Left ventricle myocardium superior (tissue), 1 donor: ENCODE measurements around the gene KCTD12. TPM values are rescaled to one million over a fixed set of nuclear protein-coding genes. Genes with fewer than 3 reads are reported as not detected.
A peak's percentile ranks its signal among the peaks of the same experiment; 100 is the strongest.

ENCODE experiments used
- ATAC-seq: fragments of 200-7000 bp; cut with Tn5 transposase; one replicate; pipeline ENCODE4 v1.9.1; 2020; ENCODE audit warnings: mild to moderate bottlenecking, moderate library complexity
- DNase-seq: peaks from one replicate; pipeline ENCODE4 v3.0.0-alpha.2; 2020
- intact Hi-C: fragments of 100-400 bp; cut with micrococcal nuclease; formaldehyde crosslinking; loops from one replicate; pipeline ENCODE4 v1.11.0; 2022
- total RNA-seq: library from RNA; stranded (reverse); fragmentation: NEBNext Ultra II Directional; extraction: Animal tissue kit (Norgen Biotek cat#: 25700); gene quantifications from one replicate; pipeline ENCODE4 v1.2.1, GENCODE V29; 2021
- donor health status: DM: no; HTN: yes; CAD: no; lungs with severe emphysema.

The KCTD12 gene
- total RNA-seq, 1 donor from 2014 or later, result 39.6 TPM

DNA sequence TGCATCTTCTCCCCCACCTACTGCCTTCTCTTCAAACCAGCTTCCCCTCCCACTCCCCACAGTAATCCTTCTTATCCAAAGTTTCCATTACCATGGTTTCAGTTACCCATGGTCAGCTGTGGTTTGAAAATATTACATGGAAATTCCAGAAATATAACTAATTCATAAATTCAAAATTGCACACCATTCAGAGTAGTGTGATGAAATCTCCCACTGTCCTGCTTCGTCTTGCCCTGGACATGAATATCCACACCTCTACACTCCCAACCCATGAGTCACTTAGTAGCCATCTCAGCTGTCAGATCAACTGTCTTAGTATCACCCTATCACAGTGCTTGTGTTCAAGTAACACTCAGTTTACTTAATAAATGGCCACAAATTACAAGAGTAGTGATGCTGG is 3.8 kb upstream of the KCTD12 start:
- intact Hi-C loops, result no loop called here
- ATAC-seq (no peak), DNase-seq (no peak)

DNA sequence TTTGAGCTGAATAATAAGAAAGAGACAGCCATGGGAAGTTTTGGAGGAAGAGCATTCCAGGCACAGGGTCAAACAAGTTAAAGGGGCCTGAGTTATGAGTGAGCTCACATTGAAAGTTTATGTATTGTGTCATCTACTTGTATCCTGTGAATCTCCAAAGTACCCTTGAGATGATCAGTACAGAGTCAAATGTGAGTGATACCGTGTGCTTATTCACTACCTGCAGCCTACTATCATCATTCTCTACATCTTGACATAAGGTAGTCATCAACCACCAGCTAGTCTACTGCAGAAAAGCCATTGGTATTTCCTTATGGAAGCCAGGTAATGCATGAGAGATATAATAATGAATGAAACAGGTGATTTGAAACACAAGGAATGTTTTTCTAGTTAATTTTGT is 3.0 kb upstream of the KCTD12 start:
- ATAC-seq, result no peak
- no peak for DNase-seq
- intact Hi-C loops, result no loop called here

DNA sequence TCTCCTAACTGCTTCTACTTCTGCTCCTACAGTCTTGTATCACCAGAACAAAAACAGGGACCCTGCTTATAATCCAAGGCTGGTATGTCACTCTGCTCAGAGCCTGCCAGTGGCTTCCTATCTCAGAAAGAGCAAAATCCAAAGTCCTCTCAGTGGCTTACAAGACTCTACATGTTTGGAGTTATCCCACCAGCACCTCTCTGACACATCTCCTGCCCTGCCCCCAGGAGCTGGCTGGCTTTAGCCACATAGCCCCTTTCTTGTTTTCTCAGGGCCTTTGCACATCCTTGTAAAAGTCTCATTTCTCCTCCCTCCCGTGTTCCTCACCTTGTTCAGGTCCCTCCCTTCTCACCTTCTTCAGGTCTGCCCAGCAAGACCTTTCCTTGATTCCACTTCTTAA is 2.2 kb upstream of the KCTD12 start:
- DNase-seq (no peak), ATAC-seq (no peak)
- intact Hi-C loops, result no loop called here

DNA sequence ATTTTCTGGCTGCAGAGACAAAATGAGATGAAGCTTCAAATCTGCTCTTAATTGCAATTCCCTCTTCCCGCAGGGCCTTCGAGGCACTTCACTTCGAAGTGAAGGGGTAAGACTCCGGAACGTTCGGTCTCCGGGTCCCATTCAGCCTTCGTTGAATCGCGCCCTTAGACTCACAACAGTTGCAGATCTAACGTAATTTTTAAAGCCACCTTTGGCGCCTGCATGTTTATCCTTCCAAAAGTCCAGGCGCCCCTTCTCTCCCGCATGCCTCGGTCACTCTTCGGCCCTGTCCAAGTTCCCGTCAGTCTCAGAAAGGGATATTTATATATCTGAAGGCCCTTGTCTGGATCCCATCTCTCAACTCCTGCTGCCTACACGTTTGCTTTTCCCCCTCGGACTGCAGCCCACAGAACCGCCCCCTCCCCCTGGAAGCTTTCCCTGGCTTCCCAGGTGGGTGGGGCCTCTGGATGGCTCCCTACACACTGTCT is 915 bp upstream of the KCTD12 start:
- ATAC-seq (no peak), DNase-seq (peak; percentile 35)
- intact Hi-C loops, result no loop called here

DNA sequence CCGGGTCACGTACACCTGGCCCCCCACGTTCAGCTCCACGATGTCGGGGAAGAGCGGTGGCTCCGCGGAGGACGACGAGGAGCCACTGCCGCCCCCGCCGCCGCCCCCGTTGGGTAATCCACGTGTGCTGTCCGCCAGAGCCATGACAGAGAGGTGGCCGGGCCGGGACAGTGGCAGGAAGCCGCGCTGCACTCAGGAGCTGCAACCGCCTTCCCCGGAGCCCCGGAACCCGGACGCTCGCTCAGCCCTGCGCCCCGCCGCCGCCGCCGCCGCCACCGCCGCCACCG is 257 bp downstream of the KCTD12 start:
- DNase-seq (no peak), ATAC-seq (no peak)
- intact Hi-C loops, result no loop called here

DNA sequence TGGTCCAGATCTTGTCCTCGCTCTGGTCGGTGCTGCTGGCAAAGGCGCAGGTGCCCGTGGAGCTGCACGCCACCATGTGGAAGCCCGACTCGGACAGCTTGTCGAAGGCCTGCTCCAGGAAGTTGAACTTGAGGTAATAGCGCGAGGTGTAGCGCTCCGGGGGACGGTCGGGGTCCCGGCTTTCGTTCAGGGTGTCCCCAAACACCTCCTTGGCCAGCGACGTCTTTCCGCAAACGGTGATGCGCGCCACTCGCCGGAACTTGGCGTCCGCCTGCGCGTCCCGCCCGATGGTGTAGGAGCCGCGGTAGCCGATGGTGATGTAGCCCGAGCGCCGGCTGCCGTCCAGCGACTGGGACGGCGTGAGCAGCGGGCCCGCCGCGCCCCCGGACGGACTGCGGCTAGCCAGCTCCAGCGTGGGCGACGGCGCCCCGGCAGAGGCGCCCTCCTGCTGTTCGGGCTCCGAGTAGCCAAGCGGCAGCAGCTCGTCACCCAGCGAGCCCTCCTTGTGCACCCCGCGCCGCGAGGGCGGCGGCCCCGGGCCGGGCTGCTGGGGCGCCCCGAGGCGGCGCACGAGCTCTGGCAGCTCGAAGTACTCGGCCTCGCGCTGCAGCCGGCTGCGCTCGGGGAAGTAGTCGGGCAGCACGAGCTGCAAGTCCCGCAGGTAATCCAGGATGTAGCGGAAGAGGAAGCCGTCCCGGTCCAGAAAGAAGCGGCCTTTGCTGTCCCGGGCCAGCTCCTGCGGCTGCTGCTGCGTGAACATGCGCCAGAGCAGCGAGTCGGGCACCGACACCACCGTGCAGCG is 801 bp downstream of the KCTD12 start:
- DNase-seq, result peak; percentile 83
- peak; percentile 46 for ATAC-seq
- intact Hi-C loops, result no loop called here

DNA sequence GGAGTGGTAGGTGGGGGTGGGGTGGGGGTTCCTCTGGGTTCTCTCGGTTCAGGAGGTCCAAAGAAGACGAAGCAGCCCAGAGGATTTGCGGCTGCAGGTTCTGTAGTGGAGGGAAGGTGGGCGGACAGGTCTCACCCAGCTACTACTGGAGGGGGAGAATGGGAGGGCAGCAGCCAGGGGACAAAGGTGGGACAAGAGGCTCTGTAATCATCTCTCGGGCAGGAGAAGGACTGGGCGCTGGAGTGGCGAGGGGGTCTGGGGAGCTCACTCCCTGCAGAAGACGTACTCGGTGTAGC is 1.4 kb downstream of the KCTD12 start:
- intact Hi-C loops, result no loop called here
- DNase-seq (no peak), ATAC-seq (no peak)

DNA sequence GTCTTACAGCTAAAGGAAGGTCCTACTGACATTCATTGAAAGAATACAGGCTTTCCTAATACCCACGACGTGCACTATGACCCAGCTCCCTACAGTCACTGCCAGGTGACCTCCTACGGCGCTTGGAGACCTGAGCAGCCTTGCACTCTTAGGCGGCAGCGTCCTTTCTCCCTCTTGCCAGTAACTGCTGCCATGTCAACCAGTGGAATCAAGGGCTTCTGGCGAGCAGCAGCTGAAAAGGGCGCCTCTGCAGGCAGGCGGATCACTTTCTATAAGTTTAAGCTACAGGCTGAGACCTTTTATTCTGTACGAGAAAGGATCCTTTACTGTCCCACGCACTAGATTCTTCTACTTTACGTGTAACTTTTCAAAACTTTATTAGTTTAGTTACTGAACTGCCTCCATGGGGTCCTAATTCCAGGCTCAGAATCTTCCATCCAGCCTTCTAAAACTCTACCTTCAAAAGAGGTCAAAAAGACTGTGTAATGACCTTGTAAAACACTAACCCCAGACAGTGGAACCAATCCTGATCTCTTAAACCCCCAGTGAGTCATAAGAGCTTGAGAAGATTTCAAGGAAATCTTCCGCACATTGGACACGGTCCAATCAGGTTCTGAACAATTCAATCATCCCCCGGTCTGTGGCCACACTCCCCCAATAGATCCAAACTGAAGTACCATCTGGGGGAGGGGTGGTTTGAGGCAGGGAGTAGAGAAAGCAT is 1.9 kb downstream of the KCTD12 start:
- no peak for ATAC-seq
- intact Hi-C loops, result no loop called here
- DNase-seq, result peak; percentile 41

DNA sequence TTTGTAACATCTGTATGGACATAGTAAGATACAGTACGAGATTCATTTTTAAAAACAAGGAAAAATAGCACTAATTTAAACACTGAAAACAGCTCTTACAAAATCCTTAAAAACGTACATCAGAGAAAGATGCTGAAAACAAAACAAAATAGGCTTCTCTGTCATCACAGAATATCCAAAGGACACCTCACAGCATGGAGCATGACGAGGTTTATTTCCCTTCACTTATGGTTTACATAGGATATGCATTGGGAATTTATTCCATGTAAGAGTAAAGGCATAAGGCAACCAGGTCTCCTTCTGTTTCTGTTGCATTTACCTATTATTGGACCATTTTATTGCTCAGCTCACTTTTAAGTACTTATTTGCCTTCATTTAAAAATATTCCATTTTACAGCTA is 3.0 kb downstream of the KCTD12 start:
- no peak for ATAC-seq
- DNase-seq, result no peak
- intact Hi-C loops, result no loop called here

DNA sequence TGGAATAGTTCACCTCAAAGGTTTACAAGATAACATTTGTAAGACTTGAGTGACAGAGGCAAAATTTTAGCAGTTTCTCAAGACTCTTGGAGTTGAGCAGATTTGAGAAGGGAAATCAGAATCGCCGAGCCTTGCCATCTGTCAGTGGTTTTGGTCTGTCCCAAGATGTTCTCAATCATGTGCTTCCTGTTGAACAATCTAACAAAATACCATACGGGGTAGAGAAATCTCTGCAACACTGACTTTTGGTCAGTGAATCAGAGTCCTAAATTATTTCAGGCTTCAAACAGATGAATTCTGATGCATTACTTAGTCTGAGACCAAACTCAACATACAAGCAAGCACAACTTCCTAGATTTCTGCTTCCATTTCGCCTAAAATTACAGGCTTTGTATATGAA is 3.8 kb downstream of the KCTD12 start:
- DNase-seq (peak; percentile 19), ATAC-seq (no peak)
- intact Hi-C loops, result no loop called here

DNA sequence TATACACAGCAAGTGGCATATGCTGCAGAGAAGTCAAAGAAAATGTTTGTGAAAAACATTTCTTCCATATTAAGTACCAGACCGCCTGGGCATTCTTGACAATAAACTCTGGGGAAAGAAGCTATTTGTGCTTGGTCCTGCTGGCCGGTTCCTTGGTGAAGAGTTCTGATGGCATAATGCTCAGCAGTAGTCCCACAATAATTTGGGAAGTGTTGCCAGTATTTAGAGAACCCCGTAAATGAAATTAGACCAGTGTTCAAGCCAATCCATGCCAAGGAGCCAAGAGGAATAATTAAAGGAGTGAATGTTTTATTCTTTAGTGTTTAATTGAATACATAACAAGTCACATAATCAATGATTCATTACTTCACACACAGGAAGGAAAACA is 6.3 kb downstream of the KCTD12 start:
- DNase-seq, result no peak
- ATAC-seq, result no peak
- intact Hi-C loops, result no loop called here

DNA sequence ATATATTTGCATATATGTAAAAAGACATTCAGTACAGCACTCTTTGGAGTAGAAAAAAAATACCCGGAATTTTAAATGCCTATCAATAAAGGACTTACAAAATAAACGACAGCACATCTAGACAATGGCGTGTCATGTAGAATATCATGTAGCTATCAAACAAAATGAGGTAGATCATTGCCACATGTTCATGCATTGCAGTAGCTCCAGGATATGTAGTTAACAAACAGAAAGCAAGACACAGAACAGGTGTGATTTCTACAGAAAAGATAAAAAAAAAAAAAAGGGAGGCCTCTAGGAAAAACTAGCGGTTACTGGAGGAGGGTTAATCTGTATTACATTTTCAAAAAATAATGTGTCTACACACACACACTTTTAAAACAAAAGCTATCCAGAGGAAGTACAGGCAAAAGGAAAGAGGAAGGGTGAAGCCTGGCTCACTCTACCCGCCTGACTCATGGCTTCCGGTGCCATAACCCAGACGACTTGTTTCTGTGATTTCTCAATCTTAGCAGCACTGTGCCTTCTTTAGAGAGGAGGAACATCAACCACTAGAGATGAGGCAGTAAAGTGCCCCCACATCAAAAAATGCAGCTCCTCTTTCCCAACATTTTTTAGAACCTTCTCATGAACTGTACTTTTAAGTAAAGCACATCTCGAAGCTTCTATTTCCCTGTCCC is 6.9 kb downstream of the KCTD12 start:
- peak; percentile 66 for DNase-seq
- intact Hi-C loops, result no loop called here
- ATAC-seq, result peak; percentile 95

DNA sequence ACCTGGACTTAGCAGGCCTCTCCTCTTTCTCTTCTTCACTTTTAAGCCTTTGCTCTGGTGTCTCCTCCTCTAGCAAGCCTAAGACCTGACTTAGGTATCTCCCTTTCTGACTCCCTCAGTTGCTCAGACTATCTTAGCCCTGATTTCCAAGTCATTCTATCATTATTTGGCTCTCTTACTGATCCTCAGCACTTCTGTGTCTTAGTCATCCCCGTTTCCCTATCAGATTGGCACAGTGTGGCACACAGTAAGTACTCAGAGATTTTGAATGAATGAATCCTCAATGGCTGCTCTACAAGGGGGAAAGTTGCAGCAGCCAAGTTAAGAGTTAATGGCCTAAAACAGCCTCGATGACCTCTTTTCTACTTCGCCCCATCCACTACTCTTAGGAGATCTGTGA is 8.2 kb downstream of the KCTD12 start:
- intact Hi-C loops, result no loop called here
- DNase-seq (no peak), ATAC-seq (no peak)

DNA sequence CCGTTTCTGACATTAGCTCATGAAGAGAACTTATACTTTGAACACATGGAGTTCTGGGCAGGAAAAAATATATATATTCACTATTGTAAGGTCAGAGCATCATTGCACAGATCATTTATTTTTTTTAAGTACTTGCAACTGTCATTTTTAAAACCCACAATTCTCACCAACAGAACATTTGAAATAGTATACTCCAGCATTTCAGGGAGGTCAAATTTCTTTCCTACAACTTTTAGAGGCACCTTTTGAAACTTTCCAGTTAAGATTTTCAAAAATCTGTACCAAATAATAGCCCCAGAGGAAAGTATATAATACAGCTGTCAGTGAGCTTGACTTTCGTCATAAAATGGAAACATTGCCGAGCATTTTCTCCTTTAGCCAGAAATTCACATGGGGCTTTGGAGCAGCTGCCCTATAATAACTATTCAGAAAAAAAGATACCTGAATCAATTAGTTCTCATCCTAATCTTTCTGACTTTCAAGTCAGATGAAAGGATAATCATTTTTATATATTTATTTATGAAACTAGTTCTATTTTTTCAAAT is 10.9 kb downstream of the KCTD12 start:
- ATAC-seq (no peak), DNase-seq (no peak)
- intact Hi-C loops, result no loop called here

DNA sequence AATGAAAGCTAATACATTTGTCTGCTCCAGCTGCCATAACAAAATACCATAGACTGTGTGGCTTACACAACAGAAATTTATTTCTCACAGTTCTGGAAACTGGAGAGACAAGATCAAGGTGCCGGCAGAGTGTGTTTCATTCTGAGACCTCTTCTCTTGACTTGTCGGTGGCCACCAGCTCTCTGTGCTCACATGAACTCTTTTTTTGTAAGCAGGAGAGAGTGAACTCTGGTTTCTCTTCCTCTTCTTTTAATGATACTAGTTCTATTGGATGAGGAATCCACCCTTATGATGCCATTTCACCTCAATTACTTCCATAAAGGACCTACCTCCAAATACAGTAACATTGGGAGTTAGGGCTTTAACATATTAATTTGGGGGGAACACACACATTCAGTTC is 11.7 kb downstream of the KCTD12 start:
- intact Hi-C loops, result no loop called here
- DNase-seq, result no peak

DNA sequence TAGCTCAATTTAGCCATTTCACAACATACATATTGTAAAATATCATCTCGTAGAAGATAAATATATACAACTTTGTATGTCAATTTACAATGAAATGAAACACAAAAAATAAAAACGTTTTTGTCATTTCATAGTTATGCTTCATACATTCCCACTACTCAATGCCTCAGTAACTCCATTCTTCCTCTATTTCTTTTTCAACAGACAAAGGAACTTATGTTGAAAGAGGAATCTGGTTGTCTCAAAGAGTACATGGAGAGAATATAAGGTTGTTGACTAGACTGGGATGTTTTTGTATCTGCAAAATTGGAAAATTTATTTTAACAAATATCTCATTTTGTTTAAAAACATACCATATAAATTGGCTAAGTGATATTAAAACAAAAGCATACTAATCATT is 12.8 kb downstream of the KCTD12 start:
- no peak for ATAC-seq
- intact Hi-C loops, result no loop called here
- no peak for DNase-seq

More for the DNA sequence above, 11.7 kb downstream of the KCTD12 start:
- no peak for ATAC-seq

DNA sequence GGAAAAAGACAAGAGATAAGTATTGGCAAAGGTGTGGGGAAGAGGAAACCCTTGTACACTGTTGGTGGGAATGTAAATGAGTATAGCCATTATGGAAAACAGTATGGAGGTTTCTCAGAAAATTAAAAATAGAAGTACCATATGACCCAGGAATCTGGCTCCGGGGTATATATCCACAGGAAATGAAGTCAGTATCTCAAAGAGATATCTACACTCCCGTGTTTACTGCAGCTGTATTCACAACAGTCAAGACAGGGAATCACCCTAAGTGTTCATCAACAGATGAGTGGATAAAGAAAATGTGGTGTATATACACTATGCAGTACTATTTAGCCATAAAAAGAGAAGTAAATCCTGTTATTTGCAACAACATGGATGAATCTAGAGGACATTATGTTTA is 13.5 kb downstream of the KCTD12 start:
- no peak for DNase-seq
- intact Hi-C loops, result no loop called here

DNA sequence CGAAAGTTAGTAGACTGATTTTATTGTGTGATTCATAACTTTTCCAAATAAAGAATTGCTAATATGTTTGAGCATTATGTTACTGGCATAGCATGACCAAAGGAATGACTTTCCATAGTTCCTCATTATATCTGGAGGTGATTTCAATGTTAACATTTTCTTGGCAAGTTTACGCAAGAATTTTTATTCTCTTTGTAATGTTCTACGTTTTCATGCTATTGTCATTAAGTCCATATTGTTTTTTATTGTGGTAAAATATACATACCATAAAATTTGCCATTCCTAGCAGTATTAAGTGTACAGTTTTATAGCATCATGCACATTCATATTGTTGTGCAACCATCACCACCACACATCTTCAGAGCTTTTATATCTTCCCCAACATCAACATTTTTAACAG is 14.8 kb downstream of the KCTD12 start:
- no peak for DNase-seq
- intact Hi-C loops, result no loop called here
- no peak for ATAC-seq

More for the DNA sequence above, 13.5 kb downstream of the KCTD12 start:
- no peak for ATAC-seq

DNA sequence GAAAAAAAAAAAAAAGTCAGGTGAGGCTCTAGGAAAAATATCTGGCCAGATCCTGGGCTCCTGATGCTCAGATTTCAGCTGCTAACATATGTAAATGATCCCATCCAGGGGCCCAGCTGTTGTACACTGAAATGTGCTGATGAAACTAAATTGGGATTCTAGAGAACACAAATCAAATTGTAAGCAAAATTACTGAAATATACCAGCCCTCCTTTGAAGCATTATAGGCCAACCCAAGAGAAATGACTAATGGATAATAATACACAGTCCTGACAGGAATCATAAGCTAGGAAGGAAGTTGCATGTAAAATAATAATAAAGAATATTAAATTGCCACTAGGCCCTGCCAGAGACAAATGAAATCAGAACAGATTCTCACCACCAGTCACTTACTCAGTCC is 17.8 kb downstream of the KCTD12 start:
- ATAC-seq, result no peak
- no peak for DNase-seq
- intact Hi-C loops, result no loop called here

DNA sequence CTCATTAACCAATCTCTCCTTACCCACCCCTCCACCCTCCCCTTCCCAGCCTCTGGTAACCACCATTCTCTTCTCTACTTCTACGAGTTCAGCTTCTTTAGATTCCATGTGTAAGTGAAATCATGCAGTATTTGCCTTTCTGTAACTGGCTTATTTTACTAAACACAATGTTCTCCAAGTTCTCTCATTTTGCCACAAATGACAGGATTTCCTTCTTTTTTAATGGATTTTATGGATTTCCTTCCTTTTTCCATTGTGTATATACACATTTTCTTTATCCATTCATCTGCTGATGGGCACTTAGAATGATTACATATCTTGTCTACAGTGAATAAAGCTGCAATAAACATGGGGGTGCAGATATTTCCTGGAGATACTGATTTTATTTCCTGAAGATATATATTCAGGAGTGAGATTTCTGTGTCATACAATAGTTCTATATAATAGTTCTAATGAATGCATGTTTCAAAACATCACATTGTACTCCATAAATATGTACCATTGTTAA is 20.2 kb downstream of the KCTD12 start:
- intact Hi-C loops, result no loop called here
- ATAC-seq (no peak), DNase-seq (no peak)
